AG10803 (cell line): Measurements from ENCODE around the gene SIL1.

Experiments
- DNase-seq: peaks from one replicate; pipeline ENCODE4 v3.0.0; 2010; ENCODE audit warnings: low read depth
- H3K4me3 ChIP-seq: 2 replicates; pipeline ENCODE4 v1.5.1; 2011; ENCODE audit warnings: mild to moderate bottlenecking, low read length, control low read depth
- TF ChIP-seq, protein P1 (sequence below): conservative IDR thresholded peaks from 2 replicates; pipeline ENCODE4 v1.5.1; 2011; ENCODE audit warnings: mild to moderate bottlenecking, low read length, control low read depth, inconsistent platforms

SIL1 gene

DNA sequence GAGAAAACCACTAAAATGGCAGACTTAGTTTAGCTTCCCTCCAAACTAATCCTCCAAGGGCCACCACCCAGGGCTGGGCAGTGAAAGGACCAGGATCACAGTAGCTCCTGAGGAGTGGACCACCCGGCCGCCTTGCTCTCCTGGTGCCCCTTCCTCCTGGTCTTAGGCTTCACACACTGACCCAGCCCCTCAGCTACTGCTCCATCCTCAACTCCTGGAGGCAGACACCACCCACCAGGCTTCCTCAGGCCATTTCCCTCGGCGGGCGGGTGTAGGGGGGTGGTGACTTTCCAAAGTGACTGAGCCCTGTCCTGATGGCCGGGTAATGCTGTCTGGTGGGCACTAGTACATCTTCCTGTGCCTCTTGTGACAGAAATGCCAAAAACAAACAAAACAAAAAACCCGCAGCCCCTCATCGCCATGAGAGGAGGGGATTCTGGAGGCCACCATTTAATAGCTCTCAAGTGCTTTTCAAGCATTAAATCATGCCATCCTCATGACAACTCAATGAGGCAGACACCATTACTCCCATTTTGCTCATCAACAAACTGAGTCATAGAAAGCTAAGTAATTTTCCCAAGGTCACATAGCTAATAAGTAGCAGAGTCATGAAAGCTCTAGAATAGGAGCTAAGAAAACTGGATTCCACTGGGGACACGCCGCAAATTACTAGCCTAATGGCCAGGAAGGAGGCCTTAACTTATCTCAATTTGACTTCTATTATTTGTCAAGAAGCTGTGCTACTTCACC lies 231.8 kb downstream of the SIL1 start:
- no peak for DNase-seq
- H3K4me3 ChIP-seq, result no peak overlapping the region
- TF ChIP-seq, protein P1, sequence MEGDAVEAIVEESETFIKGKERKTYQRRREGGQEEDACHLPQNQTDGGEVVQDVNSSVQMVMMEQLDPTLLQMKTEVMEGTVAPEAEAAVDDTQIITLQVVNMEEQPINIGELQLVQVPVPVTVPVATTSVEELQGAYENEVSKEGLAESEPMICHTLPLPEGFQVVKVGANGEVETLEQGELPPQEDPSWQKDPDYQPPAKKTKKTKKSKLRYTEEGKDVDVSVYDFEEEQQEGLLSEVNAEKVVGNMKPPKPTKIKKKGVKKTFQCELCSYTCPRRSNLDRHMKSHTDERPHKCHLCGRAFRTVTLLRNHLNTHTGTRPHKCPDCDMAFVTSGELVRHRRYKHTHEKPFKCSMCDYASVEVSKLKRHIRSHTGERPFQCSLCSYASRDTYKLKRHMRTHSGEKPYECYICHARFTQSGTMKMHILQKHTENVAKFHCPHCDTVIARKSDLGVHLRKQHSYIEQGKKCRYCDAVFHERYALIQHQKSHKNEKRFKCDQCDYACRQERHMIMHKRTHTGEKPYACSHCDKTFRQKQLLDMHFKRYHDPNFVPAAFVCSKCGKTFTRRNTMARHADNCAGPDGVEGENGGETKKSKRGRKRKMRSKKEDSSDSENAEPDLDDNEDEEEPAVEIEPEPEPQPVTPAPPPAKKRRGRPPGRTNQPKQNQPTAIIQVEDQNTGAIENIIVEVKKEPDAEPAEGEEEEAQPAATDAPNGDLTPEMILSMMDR, result no peak

DNA sequence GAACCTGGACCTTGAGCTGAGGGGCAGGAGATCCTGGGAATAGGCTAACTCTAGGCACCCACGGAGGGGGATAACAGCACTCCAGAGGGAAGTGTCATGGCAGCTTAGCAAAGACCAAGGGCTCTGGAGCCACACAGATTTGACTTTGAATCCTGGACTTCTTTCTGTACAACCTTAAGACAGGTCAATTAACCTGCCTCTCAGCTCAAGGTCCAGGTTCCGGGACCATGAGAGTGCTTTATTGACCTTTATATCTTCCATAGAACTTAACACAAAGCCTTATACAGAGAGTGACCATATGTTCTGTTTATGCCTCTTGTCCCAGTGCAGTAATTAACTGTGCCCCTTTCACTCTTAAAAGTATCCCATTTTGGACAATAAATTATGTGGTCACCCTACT lies 232.5 kb downstream of the SIL1 start:
- TF ChIP-seq, protein P1, result no peak
- DNase-seq, result no peak
- no peak overlapping the region for H3K4me3 ChIP-seq

- TF ChIP-seq, protein P1, result no peak
- no peak for DNase-seq
- H3K4me3 ChIP-seq, result no peak overlapping the region
These were observed 233.4 kb downstream of the SIL1 start for GRCh38 chr5:138964647-138965201.

- DNase-seq, result no peak
- no peak overlapping the region for H3K4me3 ChIP-seq
- TF ChIP-seq, protein P1, result no peak
These were observed 234.3 kb downstream of the SIL1 start for GRCh38 chr5:138963763-138964371.

DNA sequence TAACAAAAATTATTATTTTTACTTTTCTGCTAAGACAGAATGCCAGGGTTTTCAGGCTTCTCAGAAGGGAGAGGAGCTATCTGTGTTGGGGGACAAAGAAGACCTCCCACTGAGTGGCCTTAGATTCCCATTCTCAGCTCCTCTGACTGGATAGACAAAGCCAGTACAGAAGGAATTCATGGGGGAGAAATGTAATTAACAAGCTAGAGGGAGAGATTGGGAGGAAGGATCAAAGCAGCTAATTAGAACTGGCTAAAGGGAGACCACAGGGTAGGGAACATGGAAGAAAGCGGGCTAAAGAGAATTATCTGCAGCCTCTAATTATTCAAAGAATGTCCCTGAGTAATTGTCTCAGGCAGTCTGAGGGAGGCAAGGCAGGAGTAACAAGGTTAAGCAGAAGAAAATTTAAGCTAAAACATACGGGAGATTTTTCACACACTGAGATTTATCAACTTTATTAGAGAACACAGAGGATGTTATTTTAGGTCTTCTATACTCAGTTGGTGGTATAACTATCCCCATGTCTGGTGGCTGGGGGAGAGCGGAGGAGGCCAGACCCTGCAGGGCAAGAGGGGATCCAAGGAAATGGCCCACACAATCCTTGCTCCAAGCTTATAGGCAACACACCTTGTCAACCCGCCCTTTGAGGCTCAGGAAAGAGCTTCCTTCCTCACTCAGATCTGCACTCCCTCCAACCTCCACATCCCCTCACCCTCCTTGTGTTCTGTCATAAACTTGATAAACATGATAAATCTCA lies 235.4 kb downstream of the SIL1 start:
- H3K4me3 ChIP-seq, result no peak overlapping the region
- TF ChIP-seq, protein P1, result no peak
- DNase-seq, result no peak

GRCh38 chr5:138961729-138962128 lies 236.4 kb downstream of the SIL1 start:
- DNase-seq, result no peak
- TF ChIP-seq, protein P1, result no peak
- no peak overlapping the region for H3K4me3 ChIP-seq
